GM19351 (cell line): ENCODE results near the gene TTR.

ENCODE experiments used
- ATAC-seq: cut with Tn5 transposase; IDR thresholded peaks from one replicate; pipeline ENCODE4 v1.9.1; 2021; ENCODE audit warnings: mild to moderate bottlenecking, moderate library complexity; ENCODE audit not compliant: unreplicated experiment

Gene TTR

GRCh38 chr18:31591628-31592027, at the start of gene TTR:
TSS of gene TTR (plus strand) at chr18:31591877. CDS start at chr18:31591903, 26 bp downstream.
- ATAC-seq = no peak

- no peak for ATAC-seq
Observed at GRCh38 chr18:31546476-31546875, 45.2 kb upstream of the TTR start.

GRCh38 chr18:31548853-31549252, 42.8 kb upstream of the TTR start:
- ATAC-seq = no peak

GRCh38 chr18:31549416-31549815, 42.3 kb upstream of the TTR start:
- ATAC-seq = no peak

- ATAC-seq = no peak
Observed at GRCh38 chr18:31551883-31552282, 39.8 kb upstream of the TTR start.

- no peak for ATAC-seq
Observed at GRCh38 chr18:31553800-31554199, 37.9 kb upstream of the TTR start.

- ATAC-seq = no peak
Observed at GRCh38 chr18:31554776-31555175, 36.9 kb upstream of the TTR start.

GRCh38 chr18:31555971-31556747, 35.5 kb upstream of the TTR start:
- ATAC-seq = peak; percentile 75

- no peak for ATAC-seq
Observed at GRCh38 chr18:31557446-31557845, 34.2 kb upstream of the TTR start.

GRCh38 chr18:31558567-31558966, 33.1 kb upstream of the TTR start:
- no peak for ATAC-seq

- no peak for ATAC-seq
Observed at GRCh38 chr18:31562726-31563125, 29.0 kb upstream of the TTR start.

GRCh38 chr18:31563778-31564177, 27.9 kb upstream of the TTR start:
- ATAC-seq = no peak

GRCh38 chr18:31565345-31565744, 26.3 kb upstream of the TTR start:
- ATAC-seq = no peak

GRCh38 chr18:31565782-31566512, 25.7 kb upstream of the TTR start:
- no peak for ATAC-seq

- no peak for ATAC-seq
Observed at GRCh38 chr18:31566576-31567306, 24.9 kb upstream of the TTR start.

- no peak for ATAC-seq
Observed at GRCh38 chr18:31572368-31572767, 19.3 kb upstream of the TTR start.

GRCh38 chr18:31573051-31573450, 18.6 kb upstream of the TTR start:
- no peak for ATAC-seq

GRCh38 chr18:31574359-31574758, 17.3 kb upstream of the TTR start:
- ATAC-seq = no peak

- ATAC-seq = no peak
Observed at GRCh38 chr18:31575515-31576257, 16.0 kb upstream of the TTR start.

- peak; percentile 56 for ATAC-seq
Observed at GRCh38 chr18:31576670-31577069, 15.0 kb upstream of the TTR start.

GRCh38 chr18:31577195-31577594, 14.5 kb upstream of the TTR start:
- ATAC-seq = peak; percentile 28
